ENCODE data around the gene SLC8A3.

Gene SLC8A3

DNA sequence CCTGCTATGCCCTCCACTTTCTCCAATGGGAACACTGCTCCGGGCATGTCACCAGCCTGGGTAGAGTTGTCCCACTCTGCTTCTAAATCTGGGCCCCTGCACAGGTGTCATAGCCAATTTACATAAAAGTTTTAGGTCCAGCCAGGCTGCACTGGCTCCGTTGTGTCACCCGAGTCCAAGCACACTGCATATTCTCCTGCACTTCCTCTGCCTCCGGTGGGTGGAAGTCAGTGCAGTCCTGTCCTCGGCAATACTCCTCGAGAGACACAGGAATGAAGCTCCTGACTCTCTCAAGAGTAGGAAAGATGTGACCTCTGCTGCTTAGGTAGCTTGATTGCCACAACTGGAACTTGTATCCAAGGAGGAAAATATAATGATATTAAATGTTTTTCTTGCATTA is 15.2 kb downstream of the SLC8A3 start:
- Histone ChIP-seq H3K27me3 (ENCODE audit: insufficient read depth, low read length) (no peaks in the 10 kb centered on the region; the same call in 1 of the 2 replicates), H3K79me2 (ENCODE audit: insufficient read depth, low read length) (no peaks in the 10 kb centered on the region), H2AFZ (ENCODE audit: low read length) (no peak overlapping the region), H3K4me3 (ENCODE audit: low read depth, low read length, poor library complexity, severe bottlenecking) (no peak overlapping the region), H3K9me3 (ENCODE audit: low read length) (no peaks in the 10 kb centered on the region), H3K36me3 (ENCODE audit: insufficient read depth, low read length) (no peaks in the 10 kb centered on the region), H3K27ac (ENCODE audit: low read depth, low read length, poor library complexity, severe bottlenecking) (no peak overlapping the region), H3K9ac (ENCODE audit: low read length) (no peak overlapping the region), H3F3A (ENCODE audit: insufficient read depth, low read length) (no peaks in the 10 kb centered on the region), H3K4me1 (ENCODE audit: insufficient read depth, low read length, severe bottlenecking) (no peaks in the 10 kb centered on the region), H4K20me1 (ENCODE audit: insufficient read depth, low read length) (no peaks in the 10 kb centered on the region), H3K9me2 (ENCODE audit: low read depth, low read length) (no peaks in the 10 kb centered on the region), H3K4me2 (ENCODE audit: low read length) (no peak overlapping the region)
- TF ChIP-seq, protein P1, sequence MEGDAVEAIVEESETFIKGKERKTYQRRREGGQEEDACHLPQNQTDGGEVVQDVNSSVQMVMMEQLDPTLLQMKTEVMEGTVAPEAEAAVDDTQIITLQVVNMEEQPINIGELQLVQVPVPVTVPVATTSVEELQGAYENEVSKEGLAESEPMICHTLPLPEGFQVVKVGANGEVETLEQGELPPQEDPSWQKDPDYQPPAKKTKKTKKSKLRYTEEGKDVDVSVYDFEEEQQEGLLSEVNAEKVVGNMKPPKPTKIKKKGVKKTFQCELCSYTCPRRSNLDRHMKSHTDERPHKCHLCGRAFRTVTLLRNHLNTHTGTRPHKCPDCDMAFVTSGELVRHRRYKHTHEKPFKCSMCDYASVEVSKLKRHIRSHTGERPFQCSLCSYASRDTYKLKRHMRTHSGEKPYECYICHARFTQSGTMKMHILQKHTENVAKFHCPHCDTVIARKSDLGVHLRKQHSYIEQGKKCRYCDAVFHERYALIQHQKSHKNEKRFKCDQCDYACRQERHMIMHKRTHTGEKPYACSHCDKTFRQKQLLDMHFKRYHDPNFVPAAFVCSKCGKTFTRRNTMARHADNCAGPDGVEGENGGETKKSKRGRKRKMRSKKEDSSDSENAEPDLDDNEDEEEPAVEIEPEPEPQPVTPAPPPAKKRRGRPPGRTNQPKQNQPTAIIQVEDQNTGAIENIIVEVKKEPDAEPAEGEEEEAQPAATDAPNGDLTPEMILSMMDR (IDR thresholded peaks at IDR 0.05; ENCODE audit: low read length): no peak
- no peak for TF ChIP-seq EZH2 (IDR thresholded peaks at IDR 0.05; ENCODE audit: borderline replicate concordance, low read length)

DNA sequence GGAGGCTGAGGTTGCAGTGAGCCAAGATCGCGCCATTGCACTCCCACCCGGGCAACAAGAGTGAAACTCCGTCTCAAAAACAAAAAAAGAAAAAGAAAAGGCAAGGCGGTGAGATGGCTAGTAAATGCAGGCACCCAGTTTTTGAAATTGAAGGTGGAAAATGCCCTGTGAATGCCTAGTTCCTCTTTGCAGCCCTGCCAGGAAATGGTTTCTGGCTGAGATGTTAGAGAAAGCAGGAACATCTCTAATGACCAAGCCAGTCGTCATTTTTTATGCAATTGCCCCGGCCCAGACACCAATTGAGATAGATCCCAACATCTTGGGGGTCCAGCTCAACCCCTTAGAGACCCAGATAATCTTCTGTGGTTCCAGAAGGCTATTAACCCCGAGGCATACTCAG is 17.0 kb downstream of the SLC8A3 start:
- no peak overlapping the region for H3K27ac ChIP-seq (ENCODE audit: low read depth, low read length, poor library complexity, severe bottlenecking)
- H3K9ac ChIP-seq (ENCODE audit: low read length): no peak overlapping the region
- no peaks in the 10 kb centered on the region; the same call in 1 of the 2 replicates for H3K27me3 ChIP-seq (ENCODE audit: insufficient read depth, low read length)
- H3K9me2 ChIP-seq (ENCODE audit: low read depth, low read length): no peaks in the 10 kb centered on the region
- H3K4me3 ChIP-seq (ENCODE audit: low read depth, low read length, poor library complexity, severe bottlenecking): no peak overlapping the region
- no peak overlapping the region for H3K4me2 ChIP-seq (ENCODE audit: low read length)
- no peak overlapping the region for H2AFZ ChIP-seq (ENCODE audit: low read length)
- TF ChIP-seq, protein P1 (IDR thresholded peaks at IDR 0.05; ENCODE audit: low read length): no peak
- no peak for TF ChIP-seq EZH2 (IDR thresholded peaks at IDR 0.05; ENCODE audit: borderline replicate concordance, low read length)
- no peaks in the 10 kb centered on the region for H3K79me2 ChIP-seq (ENCODE audit: insufficient read depth, low read length)
- H3K4me1 ChIP-seq (ENCODE audit: insufficient read depth, low read length, severe bottlenecking): no peaks in the 10 kb centered on the region
- H3K36me3 ChIP-seq (ENCODE audit: insufficient read depth, low read length): no peaks in the 10 kb centered on the region
- H3F3A ChIP-seq (ENCODE audit: insufficient read depth, low read length): no peaks in the 10 kb centered on the region
- no peaks in the 10 kb centered on the region for H4K20me1 ChIP-seq (ENCODE audit: insufficient read depth, low read length)
- H3K9me3 ChIP-seq (ENCODE audit: low read length): no peaks in the 10 kb centered on the region

DNA sequence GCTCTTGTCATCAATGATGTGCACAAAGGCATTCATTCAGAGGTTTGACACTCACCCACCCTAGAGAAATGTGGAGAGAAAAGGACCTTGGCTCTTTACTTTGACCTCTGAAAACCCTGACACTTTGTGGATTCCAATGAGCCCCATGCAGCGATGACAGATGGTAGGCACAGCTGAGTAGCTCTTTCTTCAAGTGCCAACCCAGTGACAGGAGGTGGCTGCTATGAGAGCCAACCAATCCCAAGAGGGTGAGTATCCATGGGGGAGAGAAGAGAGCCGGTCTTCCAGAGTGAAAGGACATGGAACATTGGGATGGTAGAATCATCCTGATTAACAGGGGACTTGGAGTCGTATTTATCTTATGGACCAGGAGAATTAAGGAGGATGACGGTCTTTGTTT is 17.8 kb downstream of the SLC8A3 start:
- H3K4me1 ChIP-seq (ENCODE audit: insufficient read depth, low read length, severe bottlenecking): no peaks in the 10 kb centered on the region
- no peaks in the 10 kb centered on the region; the same call in 1 of the 2 replicates for H3K27me3 ChIP-seq (ENCODE audit: insufficient read depth, low read length)
- H3K9me2 ChIP-seq (ENCODE audit: low read depth, low read length): no peaks in the 10 kb centered on the region
- H3K79me2 ChIP-seq (ENCODE audit: insufficient read depth, low read length): no peaks in the 10 kb centered on the region
- no peaks in the 10 kb centered on the region for H3K36me3 ChIP-seq (ENCODE audit: insufficient read depth, low read length)
- no peak overlapping the region for H3K9ac ChIP-seq (ENCODE audit: low read length)
- H4K20me1 ChIP-seq (ENCODE audit: insufficient read depth, low read length): no peaks in the 10 kb centered on the region
- H3F3A ChIP-seq (ENCODE audit: insufficient read depth, low read length): no peaks in the 10 kb centered on the region
- H3K9me3 ChIP-seq (ENCODE audit: low read length): no peaks in the 10 kb centered on the region
- H3K4me3 ChIP-seq (ENCODE audit: low read depth, low read length, poor library complexity, severe bottlenecking): no peak overlapping the region
- H3K27ac ChIP-seq (ENCODE audit: low read depth, low read length, poor library complexity, severe bottlenecking): no peak overlapping the region
- no peak for TF ChIP-seq EZH2 (IDR thresholded peaks at IDR 0.05; ENCODE audit: borderline replicate concordance, low read length)
- TF ChIP-seq, protein P1 (IDR thresholded peaks at IDR 0.05; ENCODE audit: low read length): no peak
- no peak overlapping the region for H2AFZ ChIP-seq (ENCODE audit: low read length)
- H3K4me2 ChIP-seq (ENCODE audit: low read length): no peak overlapping the region
